Neural progenitor cell (in vitro differentiated cells): ENCODE data around the gene CUL2. TPM values are rescaled to one million over a fixed set of nuclear protein-coding genes. Genes with fewer than 3 reads are reported as not detected.

Experiments used
- DNase-seq: peaks from one replicate; pipeline ENCODE4 v3.0.0-alpha.2; 2016; ENCODE audit warnings: low spot score
- H2AFZ ChIP-seq: fragments of 200-600 bp; sonication (generic); replicated peaks from 2 replicates; pipeline ENCODE4 v1.6.1; 2016; ENCODE audit warnings: antibody characterized with exemption
- H3F3A ChIP-seq: fragments of 200-600 bp; sonication (generic); 2 replicates; pipeline ENCODE4 v1.6.1; 2016; ENCODE audit warnings: antibody characterized with exemption, low read depth
- H3K27ac ChIP-seq: fragments of 200-600 bp; sonication (generic); 2 replicates; pipeline ENCODE4 v1.5.1; 2016; ENCODE audit warnings: mild to moderate bottlenecking
- H3K27me3 ChIP-seq: fragments of 200-600 bp; sonication (generic); 2 replicates; pipeline ENCODE4 v1.6.1; 2016; ENCODE audit warnings: mild to moderate bottlenecking, moderate library complexity
- H3K36me3 ChIP-seq: fragments of 200-600 bp; sonication (generic); 2 replicates; pipeline ENCODE4 v1.5.1; 2016
- H3K4me1 ChIP-seq: fragments of 200-600 bp; sonication (generic); 2 replicates; pipeline ENCODE4 v1.6.1; 2016; ENCODE audit warnings: mixed run types
- H3K4me2 ChIP-seq: fragments of 200-600 bp; sonication (generic); 2 replicates; pipeline ENCODE4 v1.6.1; 2016
- H3K4me3 ChIP-seq: fragments of 200-600 bp; sonication (generic); 2 replicates; pipeline ENCODE4 v1.5.1; 2016
- H3K79me2 ChIP-seq: fragments of 200-600 bp; sonication (generic); 2 replicates; pipeline ENCODE4 v1.6.1; 2016; ENCODE audit warnings: low read depth
- H3K9ac ChIP-seq: fragments of 200-600 bp; sonication (generic); 2 replicates; pipeline ENCODE4 v1.6.1; 2016
- H3K9me3 ChIP-seq: fragments of 200-600 bp; sonication (generic); 2 replicates; pipeline ENCODE4 v1.5.1; 2016; ENCODE audit warnings: low read depth
- H4K20me1 ChIP-seq: fragments of 200-600 bp; sonication (generic); 2 replicates; pipeline ENCODE4 v1.6.1; 2016; ENCODE audit warnings: low read depth
- H3K27ac Mint-ChIP-seq: 3 replicates; pipeline ENCODE4 v1.8.0; 2021; ENCODE audit warnings: mixed read lengths
- H3K27me3 Mint-ChIP-seq: 2 replicates; pipeline ENCODE4 v1.8.0; 2022; ENCODE audit warnings: low read depth, mild to moderate bottlenecking, inconsistent platforms, moderate library complexity, mixed read lengths; ENCODE audit not compliant: insufficient read depth
- H3K36me3 Mint-ChIP-seq: 3 replicates; pipeline ENCODE4 v1.8.0; 2021; ENCODE audit warnings: mixed read lengths
- H3K4me1 Mint-ChIP-seq: 3 replicates; pipeline ENCODE4 v1.8.0; 2021; ENCODE audit warnings: mixed read lengths
- H3K4me3 Mint-ChIP-seq: 3 replicates; pipeline ENCODE4 v1.8.0; 2021; ENCODE audit warnings: mild to moderate bottlenecking, moderate library complexity, mixed read lengths
- H3K9me3 Mint-ChIP-seq: 3 replicates; pipeline ENCODE4 v1.8.0; 2020; ENCODE audit warnings: mixed read lengths
- EZH2 ChIP-seq: fragments of 200-600 bp; sonication (generic); IDR thresholded peaks from 2 replicates; pipeline ENCODE4 v1.6.1; 2017; ENCODE audit warnings: antibody characterized with exemption, mild to moderate bottlenecking, moderate library complexity
- EZH2phosphoT487 ChIP-seq: fragments of 200-600 bp; sonication (generic); IDR thresholded peaks from 2 replicates; pipeline ENCODE4 v1.6.1; 2017; ENCODE audit warnings: antibody characterized with exemption
- total RNA-seq: library from RNA; depleted of rRNA; stranded (reverse); fragments of >200 nt; gene quantifications from 2 replicates; pipeline ENCODE4 v1.2.3, GENCODE V29; 2015; ENCODE audit warnings: low replicate concordance
- TF ChIP-seq, protein P1 (sequence below): fragments of 200-600 bp; sonication (generic); IDR thresholded peaks from 2 replicates; pipeline ENCODE4 v1.5.1; 2017; ENCODE audit warnings: antibody characterized with exemption, mild to moderate bottlenecking

The CUL2 gene
- total RNA-seq, 1 donor from 2014 or later, result 40.3 TPM

- no peaks in the 10 kb centered on the region for H4K20me1 ChIP-seq
- H3K4me1 ChIP-seq, result peaks cover 4% of the 10 kb centered on the region
- H3K4me3 Mint-ChIP-seq, result no peak overlapping the region
- H3K27ac Mint-ChIP-seq, result no peak overlapping the region
- TF ChIP-seq EZH2phosphoT487 (no peak), EZH2 (no peak)
- TF ChIP-seq, protein P1, sequence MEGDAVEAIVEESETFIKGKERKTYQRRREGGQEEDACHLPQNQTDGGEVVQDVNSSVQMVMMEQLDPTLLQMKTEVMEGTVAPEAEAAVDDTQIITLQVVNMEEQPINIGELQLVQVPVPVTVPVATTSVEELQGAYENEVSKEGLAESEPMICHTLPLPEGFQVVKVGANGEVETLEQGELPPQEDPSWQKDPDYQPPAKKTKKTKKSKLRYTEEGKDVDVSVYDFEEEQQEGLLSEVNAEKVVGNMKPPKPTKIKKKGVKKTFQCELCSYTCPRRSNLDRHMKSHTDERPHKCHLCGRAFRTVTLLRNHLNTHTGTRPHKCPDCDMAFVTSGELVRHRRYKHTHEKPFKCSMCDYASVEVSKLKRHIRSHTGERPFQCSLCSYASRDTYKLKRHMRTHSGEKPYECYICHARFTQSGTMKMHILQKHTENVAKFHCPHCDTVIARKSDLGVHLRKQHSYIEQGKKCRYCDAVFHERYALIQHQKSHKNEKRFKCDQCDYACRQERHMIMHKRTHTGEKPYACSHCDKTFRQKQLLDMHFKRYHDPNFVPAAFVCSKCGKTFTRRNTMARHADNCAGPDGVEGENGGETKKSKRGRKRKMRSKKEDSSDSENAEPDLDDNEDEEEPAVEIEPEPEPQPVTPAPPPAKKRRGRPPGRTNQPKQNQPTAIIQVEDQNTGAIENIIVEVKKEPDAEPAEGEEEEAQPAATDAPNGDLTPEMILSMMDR, result no peak
- no peaks in the 10 kb centered on the region for H3K36me3 ChIP-seq
- no peaks in the 10 kb centered on the region for H3K36me3 Mint-ChIP-seq
- no peaks in the 10 kb centered on the region for H3K9me3 Mint-ChIP-seq
- no peaks in the 10 kb centered on the region for H3K9me3 ChIP-seq
- no peak overlapping the region for H3K9ac ChIP-seq
- no peaks in the 10 kb centered on the region for H3K79me2 ChIP-seq
- H2AFZ ChIP-seq, result no peak overlapping the region
- H3F3A ChIP-seq, result no peaks in the 10 kb centered on the region
- DNase-seq, result no peak
- H3K4me3 ChIP-seq, result no peak overlapping the region
- H3K27me3 ChIP-seq, result no peaks in the 10 kb centered on the region
- peaks cover 7% of the 10 kb centered on the region for H3K27me3 Mint-ChIP-seq
- H3K4me1 Mint-ChIP-seq, result peaks cover 10% of the 10 kb centered on the region
- H3K27ac ChIP-seq, result no peak overlapping the region
- no peak overlapping the region for H3K4me2 ChIP-seq
Measured at GRCh38 chr10:35000936-35001335, 89.2 kb downstream of the CUL2 start.

- H3K4me2 ChIP-seq, result no peak overlapping the region
- H3K27ac Mint-ChIP-seq, result peak overlapping the region; percentile 72
Measured at GRCh38 chr10:34999532-34999931, 90.6 kb downstream of the CUL2 start.

GRCh38 chr10:34998940-34999339 is 91.2 kb downstream of the CUL2 start:
- H3K4me1 Mint-ChIP-seq, result peaks cover 27% of the 10 kb centered on the region
- H3K27me3 ChIP-seq, result no peaks in the 10 kb centered on the region
- no peak overlapping the region for H2AFZ ChIP-seq
- H4K20me1 ChIP-seq, result no peaks in the 10 kb centered on the region
- no peaks in the 10 kb centered on the region for H3K36me3 ChIP-seq
- no peaks in the 10 kb centered on the region for H3K36me3 Mint-ChIP-seq
- peaks cover 5% of the 10 kb centered on the region for H3K27me3 Mint-ChIP-seq
- no peak for DNase-seq
- H3K9me3 Mint-ChIP-seq, result no peaks in the 10 kb centered on the region
- H3K9ac ChIP-seq, result no peak overlapping the region
- H3K9me3 ChIP-seq, result no peaks in the 10 kb centered on the region
- H3K4me2 ChIP-seq, result no peak overlapping the region
- TF ChIP-seq, protein P1, result no peak
- TF ChIP-seq EZH2 (no peak), EZH2phosphoT487 (no peak)
- no peak overlapping the region for H3K4me3 Mint-ChIP-seq
- no peak overlapping the region for H3K4me3 ChIP-seq
- H3K4me1 ChIP-seq, result peaks cover 14% of the 10 kb centered on the region
- H3K27ac ChIP-seq, result no peak overlapping the region
- no peaks in the 10 kb centered on the region for H3K79me2 ChIP-seq
- no peaks in the 10 kb centered on the region for H3F3A ChIP-seq
- no peak overlapping the region for H3K27ac Mint-ChIP-seq

More at GRCh38 chr10:34999532-34999931, 90.6 kb downstream of the CUL2 start:
- peaks cover 7% of the 10 kb centered on the region for H3K27me3 Mint-ChIP-seq
- Histone ChIP-seq H3K4me3 (no peak overlapping the region), H3K27ac (no peak overlapping the region), H3K4me1 (peaks cover 14% of the 10 kb centered on the region), H3K79me2 (no peaks in the 10 kb centered on the region), H3F3A (no peaks in the 10 kb centered on the region), H2AFZ (no peak overlapping the region), H3K27me3 (no peaks in the 10 kb centered on the region), H3K36me3 (no peaks in the 10 kb centered on the region), H4K20me1 (no peaks in the 10 kb centered on the region), H3K9ac (no peak overlapping the region), H3K9me3 (no peaks in the 10 kb centered on the region)
- DNase-seq, result no peak
- no peaks in the 10 kb centered on the region for H3K9me3 Mint-ChIP-seq
- peaks cover 21% of the 10 kb centered on the region for H3K4me1 Mint-ChIP-seq
- H3K4me3 Mint-ChIP-seq, result no peak overlapping the region
- TF ChIP-seq, protein P1, result no peak
- TF ChIP-seq EZH2, result no peak
- TF ChIP-seq EZH2phosphoT487, result no peak
- H3K36me3 Mint-ChIP-seq, result no peaks in the 10 kb centered on the region
